Sigmoid colon (tissue), 3 donors: ENCODE data around the gene METTL21A.

Source experiments
- CTCF ChIP-seq, 4 experiments: fragments of 450-650 bp in 3 of 4; fragments of 200-600 bp in 1 of 4; IDR thresholded peaks; one replicate each; pipeline ENCODE4 v1.5.1; 2016 to 2019; ENCODE audit warnings: antibody characterized with exemption in 4 of 4, mild to moderate bottlenecking in 3 of 4, moderate library complexity in 2 of 4
- POLR2A ChIP-seq, 2 donors: fragments of 450-650 bp; IDR thresholded peaks; one replicate each; pipeline ENCODE4 v1.6.1; 2016; ENCODE audit warnings: antibody characterized with exemption in 2 of 2, mild to moderate bottlenecking in 2 of 2, moderate library complexity in 2 of 2

- TF ChIP-seq POLR2A (IDR thresholded peaks at IDR 0.05) (no peak), CTCF (IDR thresholded peaks at IDR 0.05) (no peak)
Measured at GRCh38 chr2:207643892-207644291, 18.7 kb upstream of the METTL21A start.
